ENCODE data around the gene ZBTB20.

The ZBTB20 gene

GRCh38 chr3:114418107-114418506 is 729.0 kb downstream of the ZBTB20 start:
- no peak overlapping the region for H3K9ac ChIP-seq (ENCODE audit: low read length)

GRCh38 chr3:114417675-114418074 is 729.4 kb downstream of the ZBTB20 start:
- no peak overlapping the region for H3K4me2 ChIP-seq (ENCODE audit: low read depth, low read length, poor library complexity, severe bottlenecking)
- no peak overlapping the region for H3K27ac ChIP-seq (ENCODE audit: low read depth, low read length)
- H3K9me3 ChIP-seq (ENCODE audit: insufficient read depth, low read length): no peaks in the 10 kb centered on the region

More at GRCh38 chr3:114418107-114418506, 729.0 kb downstream of the ZBTB20 start:
- Histone ChIP-seq H3F3A (ENCODE audit: insufficient read depth) (no peaks in the 10 kb centered on the region), H3K36me3 (ENCODE audit: low read length) (no peaks in the 10 kb centered on the region), H3K9me3 (ENCODE audit: insufficient read depth, low read length) (no peaks in the 10 kb centered on the region), H3K4me2 (ENCODE audit: low read depth, low read length, poor library complexity, severe bottlenecking) (no peak overlapping the region), H3K79me2 (ENCODE audit: insufficient read depth, low read length) (no peaks in the 10 kb centered on the region), H3K9me2 (replicated peaks; ENCODE audit: insufficient read depth, low read length) (no peaks in the 10 kb centered on the region), H3K27ac (ENCODE audit: low read depth, low read length) (no peak overlapping the region), H3K27me3 (ENCODE audit: low read length) (no peaks in the 10 kb centered on the region), H2AFZ (ENCODE audit: low read depth, low read length, severe bottlenecking) (no peak overlapping the region), H3K4me3 (ENCODE audit: insufficient read depth, low read length, poor library complexity, severe bottlenecking) (no peak overlapping the region), H4K20me1 (ENCODE audit: low read depth, low read length) (no peaks in the 10 kb centered on the region)
- TF ChIP-seq EZH2phosphoT487 (conservative IDR thresholded peaks at IDR 0.05; ENCODE audit: low read length): no peak
- TF ChIP-seq CTCF (IDR thresholded peaks at IDR 0.05; ENCODE audit: insufficient read depth, low read length, poor library complexity, severe bottlenecking): no peak

GRCh38 chr3:114417265-114417664 is 729.8 kb downstream of the ZBTB20 start:
- Histone ChIP-seq H3K9me3 (ENCODE audit: insufficient read depth, low read length) (no peaks in the 10 kb centered on the region), H3K4me3 (ENCODE audit: insufficient read depth, low read length, poor library complexity, severe bottlenecking) (no peak overlapping the region), H3K9ac (ENCODE audit: low read length) (no peak overlapping the region), H3K9me2 (replicated peaks; ENCODE audit: insufficient read depth, low read length) (no peaks in the 10 kb centered on the region), H3K79me2 (ENCODE audit: insufficient read depth, low read length) (no peaks in the 10 kb centered on the region), H3F3A (ENCODE audit: insufficient read depth) (no peaks in the 10 kb centered on the region), H4K20me1 (ENCODE audit: low read depth, low read length) (no peaks in the 10 kb centered on the region), H2AFZ (ENCODE audit: low read depth, low read length, severe bottlenecking) (no peak overlapping the region), H3K4me2 (ENCODE audit: low read depth, low read length, poor library complexity, severe bottlenecking) (no peak overlapping the region), H3K36me3 (ENCODE audit: low read length) (no peaks in the 10 kb centered on the region), H3K27ac (ENCODE audit: low read depth, low read length) (no peak overlapping the region), H3K27me3 (ENCODE audit: low read length) (no peaks in the 10 kb centered on the region)
- TF ChIP-seq CTCF (IDR thresholded peaks at IDR 0.05; ENCODE audit: insufficient read depth, low read length, poor library complexity, severe bottlenecking): no peak
- no peak for TF ChIP-seq EZH2phosphoT487 (conservative IDR thresholded peaks at IDR 0.05; ENCODE audit: low read length)

More at GRCh38 chr3:114417675-114418074, 729.4 kb downstream of the ZBTB20 start:
- Histone ChIP-seq H3K9me2 (replicated peaks; ENCODE audit: insufficient read depth, low read length) (no peaks in the 10 kb centered on the region), H2AFZ (ENCODE audit: low read depth, low read length, severe bottlenecking) (no peak overlapping the region), H3F3A (ENCODE audit: insufficient read depth) (no peaks in the 10 kb centered on the region), H3K9ac (ENCODE audit: low read length) (no peak overlapping the region), H3K79me2 (ENCODE audit: insufficient read depth, low read length) (no peaks in the 10 kb centered on the region), H3K27me3 (ENCODE audit: low read length) (no peaks in the 10 kb centered on the region), H3K4me3 (ENCODE audit: insufficient read depth, low read length, poor library complexity, severe bottlenecking) (no peak overlapping the region), H4K20me1 (ENCODE audit: low read depth, low read length) (no peaks in the 10 kb centered on the region), H3K36me3 (ENCODE audit: low read length) (no peaks in the 10 kb centered on the region)
- TF ChIP-seq CTCF (IDR thresholded peaks at IDR 0.05; ENCODE audit: insufficient read depth, low read length, poor library complexity, severe bottlenecking): no peak
- TF ChIP-seq EZH2phosphoT487 (conservative IDR thresholded peaks at IDR 0.05; ENCODE audit: low read length): no peak

All from SU-DHL-6 (cell line).